SIG-M5 (cell line): ENCODE data around the gene TRIM9.

Experiments
- DNase-seq: peaks from one replicate; lab custom pipeline; 2025; lab: John Stamatoyannopoulos, UW

The TRIM9 gene

DNA sequence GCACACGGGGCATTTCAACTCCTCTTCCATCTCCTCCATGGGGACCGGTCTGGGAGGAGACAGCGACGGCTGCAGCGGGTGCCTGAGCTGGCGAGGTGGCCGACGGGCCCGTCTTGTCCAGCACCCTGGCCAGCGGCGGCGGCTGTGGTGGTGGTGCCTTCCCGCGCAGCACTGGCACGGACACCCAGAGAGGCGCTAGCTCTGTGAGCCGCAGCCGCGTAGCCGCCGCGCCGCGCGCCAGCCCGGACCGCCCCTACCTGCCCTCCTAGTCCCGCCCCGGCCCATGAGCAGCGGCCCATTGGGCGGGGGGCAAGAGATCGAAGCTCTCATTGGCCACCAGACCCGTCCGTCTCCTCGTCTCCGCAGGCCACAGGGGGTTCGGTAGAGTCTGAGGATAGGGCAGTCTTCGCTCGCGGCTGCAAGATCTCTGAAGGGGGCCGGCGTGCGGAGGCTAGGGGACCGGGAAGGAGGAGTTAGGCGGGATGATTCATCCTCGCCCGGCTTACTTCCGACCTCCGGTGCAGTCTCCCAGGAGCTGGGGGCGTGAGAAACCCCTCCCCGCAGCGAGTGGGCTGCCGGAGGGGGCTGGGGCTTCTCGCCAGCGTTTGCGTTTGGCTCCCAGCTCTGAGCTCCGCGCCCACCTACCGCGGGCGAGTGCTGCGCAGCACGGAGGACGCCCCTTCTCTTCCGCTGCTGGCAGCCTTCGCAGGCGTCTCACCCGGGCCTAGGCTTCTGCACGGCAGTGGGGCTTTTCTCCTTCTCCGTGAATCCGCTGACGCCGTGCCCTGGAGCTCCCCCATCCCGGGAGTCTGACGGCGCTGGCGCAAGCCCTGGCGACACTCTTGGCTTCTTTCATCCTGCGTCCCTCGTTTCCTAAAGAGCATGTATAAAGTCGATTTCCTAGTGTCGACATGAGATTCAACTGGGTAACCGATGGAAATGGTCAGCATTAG lies at the start of gene TRIM9:
Gene TRIM9 (minus strand): TSS at position 205 of the 953 bp plus-strand sequence. CDS start 166 bp downstream, at position 39.
- peak; percentile 67 for DNase-seq

DNA sequence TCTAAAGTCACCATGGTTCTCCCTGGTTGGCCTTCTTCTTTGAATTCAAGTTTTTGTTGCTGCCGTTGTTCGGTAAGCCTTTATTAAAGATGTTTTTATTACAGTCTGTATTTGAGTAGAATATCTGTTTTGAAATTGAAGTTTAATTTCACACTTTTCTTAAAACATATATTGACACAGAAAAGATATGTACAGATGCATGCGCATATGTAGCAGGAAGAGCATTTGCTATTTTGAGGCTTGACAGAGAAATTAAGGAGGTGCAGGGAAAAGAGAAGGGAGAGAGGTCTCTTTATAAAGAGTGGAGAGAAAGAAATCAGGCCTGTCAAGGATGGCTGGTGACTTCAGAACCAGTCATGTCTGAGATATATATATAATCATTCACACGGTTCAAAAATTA lies 46.0 kb upstream of the TRIM9 start:
- no peak for DNase-seq

DNA sequence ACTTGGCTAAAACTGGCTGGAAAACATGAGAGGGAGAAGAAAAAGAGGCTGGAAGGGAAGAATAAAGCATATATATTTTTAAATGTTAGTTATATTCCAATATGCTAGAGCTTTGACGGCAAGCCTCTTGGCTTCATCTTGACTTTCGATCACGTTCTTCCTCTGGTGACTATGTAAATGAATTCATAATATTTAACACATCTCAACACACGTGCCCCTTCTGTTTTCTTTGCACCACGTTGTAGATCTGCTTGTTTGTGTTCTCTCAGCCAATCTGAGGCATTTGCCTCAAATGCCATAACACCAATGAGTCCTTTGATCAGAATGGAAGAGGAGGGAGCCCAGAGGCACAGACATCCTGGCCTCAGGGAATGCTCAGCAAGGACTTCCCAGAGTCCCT lies 45.4 kb upstream of the TRIM9 start:
- DNase-seq: no peak

DNA sequence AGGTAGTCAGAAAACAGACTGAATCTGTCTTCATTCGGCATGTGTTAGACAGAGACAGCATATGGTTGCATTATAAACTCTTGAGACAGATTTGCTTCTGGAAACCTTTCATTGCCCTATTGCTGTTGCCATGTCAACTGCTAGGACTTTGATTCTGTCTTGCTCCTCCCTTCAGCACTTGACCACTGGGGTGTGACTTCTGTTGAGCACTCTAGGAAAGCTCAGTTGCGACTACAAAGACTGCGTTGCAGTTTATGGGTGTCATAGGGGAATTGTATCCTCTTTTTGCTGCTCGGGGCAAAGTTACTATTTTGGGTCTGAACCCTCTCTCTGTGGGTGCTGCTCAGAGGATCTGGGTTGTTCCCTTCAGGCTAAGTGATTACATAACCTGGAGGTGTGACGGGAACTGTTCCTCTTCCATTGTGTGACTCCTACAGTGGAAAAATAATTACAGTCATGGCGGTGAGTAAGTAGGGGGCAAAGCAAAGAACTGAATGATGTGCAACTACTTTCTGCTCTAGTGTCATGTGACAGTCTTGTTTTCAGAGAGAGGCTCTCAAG lies 44.3 kb upstream of the TRIM9 start:
- DNase-seq: peak; percentile 53

DNA sequence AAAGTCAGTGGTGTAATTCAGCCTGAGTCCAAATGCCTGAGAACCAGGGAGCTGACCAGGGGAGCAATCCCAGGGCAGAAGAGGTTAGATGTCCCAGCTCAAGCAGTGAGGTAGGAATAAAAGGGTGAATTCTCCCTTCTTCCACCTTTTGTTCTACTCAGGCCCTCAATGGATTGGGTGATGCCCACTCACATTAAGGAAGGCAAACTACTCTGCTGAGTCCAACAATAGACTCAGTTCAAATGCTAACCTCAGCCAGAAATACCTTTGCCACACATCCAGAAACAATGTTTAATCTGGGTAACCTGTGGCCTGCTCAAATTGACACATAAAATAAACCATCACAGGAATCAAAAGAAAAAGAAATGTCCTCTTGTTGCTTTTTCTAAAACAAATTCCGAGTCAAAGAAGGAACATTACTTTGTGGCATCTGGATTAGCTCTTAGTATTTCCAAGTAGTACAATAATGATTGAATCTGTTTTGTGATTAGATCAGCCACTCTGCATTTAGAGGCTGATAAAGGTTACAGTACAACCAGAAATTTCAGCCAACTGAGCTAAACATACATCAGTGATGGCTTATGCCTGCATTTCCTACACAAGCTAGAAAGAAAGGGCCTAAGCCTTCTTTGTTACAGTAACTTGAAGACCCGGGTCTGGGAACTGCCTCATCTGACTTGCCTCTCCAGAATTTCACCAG lies 43.6 kb upstream of the TRIM9 start:
- DNase-seq: no peak

DNA sequence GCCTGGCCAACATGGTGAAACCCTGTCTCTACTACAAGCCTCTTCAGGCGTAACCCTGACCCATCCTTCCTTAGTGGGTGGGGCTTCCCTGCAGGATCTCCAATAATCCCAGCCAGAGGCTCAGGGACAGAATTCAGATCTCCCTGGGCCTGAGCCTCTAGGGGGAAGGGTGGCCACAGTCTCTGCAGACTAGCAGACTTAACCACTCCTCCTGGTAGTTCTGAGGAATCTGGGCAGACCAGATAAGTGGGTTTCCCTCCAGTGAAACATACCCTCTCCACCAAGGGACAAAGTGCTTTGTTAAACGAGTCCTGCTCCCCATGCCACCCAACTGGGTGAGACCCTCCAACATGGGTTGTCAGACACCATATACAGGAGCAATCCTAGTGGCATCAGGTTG lies 36.6 kb upstream of the TRIM9 start:
- DNase-seq: no peak

DNA sequence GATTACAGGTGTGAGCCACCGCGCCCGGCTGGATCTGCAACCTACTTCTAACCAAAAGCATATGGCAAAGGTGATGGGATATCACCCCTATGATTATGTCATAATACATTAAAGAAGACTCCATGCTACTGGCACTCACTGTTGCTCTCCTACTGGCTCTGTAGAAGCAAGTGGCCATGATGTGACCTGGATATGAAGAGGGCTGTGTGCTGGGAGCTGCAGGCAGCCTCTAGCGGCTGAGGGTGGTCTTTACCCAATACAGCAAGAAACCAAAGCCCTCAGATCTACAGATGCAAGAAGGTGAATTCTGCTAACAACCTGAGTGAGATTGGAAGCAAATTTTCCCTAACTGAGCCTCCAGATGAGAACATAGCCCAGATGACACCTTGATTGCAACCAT lies 34.2 kb upstream of the TRIM9 start:
- no peak for DNase-seq

DNA sequence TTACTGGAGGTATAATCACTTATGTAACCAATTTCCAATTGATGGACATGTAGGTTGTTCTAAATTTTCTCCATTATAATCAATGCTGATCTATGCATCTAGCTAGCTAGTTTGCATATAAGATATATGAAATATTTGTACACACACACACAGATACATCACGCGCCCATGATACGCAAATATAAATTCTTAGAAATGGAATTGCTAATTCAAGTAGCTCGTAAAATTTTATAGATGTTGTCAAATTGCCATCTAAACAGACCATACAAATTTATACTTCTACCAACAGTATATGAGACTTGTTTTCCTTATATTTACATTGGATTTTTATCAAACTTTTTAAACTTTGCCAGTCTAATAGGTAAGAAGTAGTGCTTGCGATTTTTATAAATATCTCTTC lies 29.1 kb upstream of the TRIM9 start:
- no peak for DNase-seq

DNA sequence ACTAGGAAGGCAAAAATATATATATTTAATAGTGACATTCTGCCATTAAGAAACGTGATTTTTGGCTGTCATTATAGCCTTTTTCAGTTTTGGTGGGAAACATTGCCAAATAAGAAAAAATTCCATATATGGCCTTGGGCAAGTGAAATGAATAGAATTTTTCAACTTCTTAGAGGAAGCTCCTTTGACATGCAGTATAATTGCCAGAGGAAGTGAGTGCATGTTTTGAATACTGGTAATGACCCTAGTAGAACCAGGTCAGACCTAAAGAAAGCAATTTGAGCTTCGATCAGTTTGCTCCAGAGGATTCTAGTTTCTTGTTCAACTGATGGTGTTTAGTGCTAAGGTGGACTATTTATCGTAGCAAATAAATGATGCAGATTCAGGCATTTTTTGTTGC lies 26.2 kb upstream of the TRIM9 start:
- no peak for DNase-seq

DNA sequence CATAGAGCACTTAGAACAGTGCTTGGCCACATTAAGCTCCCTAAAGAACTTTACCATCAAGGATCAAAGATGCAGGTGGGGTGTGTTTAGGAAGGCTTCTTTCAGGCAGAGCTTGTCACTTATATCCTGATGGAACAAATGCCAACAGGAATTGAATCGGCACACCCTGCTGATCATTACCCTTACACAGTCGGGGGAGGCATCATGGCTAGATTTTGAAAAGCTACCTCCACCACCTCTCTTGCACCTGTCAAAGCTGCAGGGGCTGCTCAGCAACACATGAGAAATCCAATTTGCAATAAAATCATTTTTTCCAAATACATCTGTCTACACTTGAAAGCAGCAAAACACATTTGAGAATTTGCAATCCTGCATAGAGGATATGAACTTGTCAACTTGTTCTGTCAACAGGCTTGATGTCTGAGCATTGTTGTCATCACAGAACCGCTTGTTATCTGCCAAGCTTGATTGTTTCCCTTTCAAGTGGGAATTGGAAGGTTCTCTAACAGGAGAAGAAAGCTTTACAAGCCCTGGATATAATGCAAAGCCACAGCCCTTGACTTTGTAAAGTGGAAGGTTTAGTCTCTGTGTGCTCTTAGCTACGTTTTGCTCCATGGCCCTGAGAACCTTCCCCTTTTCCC lies 24.6 kb upstream of the TRIM9 start:
- no peak for DNase-seq

DNA sequence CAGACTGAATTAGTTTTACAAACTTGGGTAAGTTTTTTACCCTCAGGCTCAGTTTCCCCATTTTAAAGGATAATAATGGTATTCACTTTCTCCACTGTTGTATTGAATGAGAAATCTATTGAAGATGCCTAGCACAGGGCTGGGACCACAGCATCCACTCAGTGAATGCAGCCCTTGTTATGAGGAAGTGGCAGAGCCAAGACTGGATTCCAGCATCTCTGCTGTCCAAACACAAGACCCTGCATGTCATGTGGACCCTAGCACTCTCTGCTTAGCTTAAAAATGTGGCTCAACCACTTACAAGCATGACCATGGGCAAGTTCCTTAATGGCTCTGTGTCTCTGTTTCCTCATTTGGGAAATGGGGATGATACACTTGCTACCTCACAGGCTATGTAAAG lies 24.1 kb upstream of the TRIM9 start:
- DNase-seq: no peak

DNA sequence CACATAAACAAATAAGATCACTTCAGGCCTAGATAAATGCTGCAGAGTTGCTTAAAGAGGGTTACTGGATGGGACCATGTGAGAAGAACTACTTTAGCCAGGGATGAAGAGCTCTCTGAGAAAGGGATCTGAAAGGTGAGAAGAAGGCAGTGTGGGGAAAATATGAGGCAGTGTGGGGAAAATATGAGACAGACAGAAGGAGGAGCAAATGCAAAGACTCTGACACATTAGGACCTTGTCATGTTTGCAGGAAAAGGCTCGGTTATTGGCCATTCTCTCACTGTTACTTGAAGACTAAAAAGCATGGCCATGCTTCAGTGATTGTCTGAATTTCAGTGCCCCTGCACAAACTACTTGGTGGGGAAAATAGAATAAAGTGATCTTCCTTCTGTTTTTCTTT lies 22.7 kb upstream of the TRIM9 start:
- no peak for DNase-seq

DNA sequence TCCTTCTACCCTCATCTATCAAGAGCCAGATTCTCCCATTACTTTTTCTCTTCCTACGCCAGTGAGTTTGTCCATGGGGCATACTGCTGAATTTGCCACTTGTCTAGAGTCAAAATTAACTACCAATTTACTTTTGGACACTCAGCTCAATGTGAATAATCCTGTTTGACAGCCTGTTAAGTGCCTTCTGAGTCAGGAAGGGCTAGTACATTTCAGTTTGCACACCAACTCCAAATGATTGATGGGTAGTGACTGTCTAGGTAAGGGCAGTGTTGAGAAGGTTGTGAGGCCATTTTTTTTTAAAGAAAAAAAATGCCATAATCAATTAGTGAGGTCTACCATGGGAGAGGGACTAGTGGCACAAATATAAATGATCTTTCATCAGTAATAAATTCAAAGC lies 21.8 kb upstream of the TRIM9 start:
- DNase-seq: no peak

DNA sequence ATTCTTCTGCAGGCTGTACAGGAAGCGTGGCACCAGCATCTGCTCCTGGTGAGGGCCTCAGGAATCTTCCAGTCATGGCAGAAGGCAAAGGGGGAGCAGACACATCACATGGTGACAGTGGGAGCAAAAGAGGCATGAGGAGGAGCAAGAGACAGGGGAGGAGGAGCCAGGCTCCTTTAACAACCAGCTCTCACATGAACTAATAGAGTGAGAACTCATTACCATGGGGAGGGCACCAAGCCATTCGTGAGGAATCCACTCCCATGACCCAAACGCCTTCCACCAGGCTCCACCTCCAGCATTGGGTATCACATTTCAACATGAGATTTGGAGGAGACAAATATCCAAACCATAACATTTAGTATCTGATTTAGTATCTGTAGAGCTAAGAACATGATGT lies 14.7 kb upstream of the TRIM9 start:
- no peak for DNase-seq

DNA sequence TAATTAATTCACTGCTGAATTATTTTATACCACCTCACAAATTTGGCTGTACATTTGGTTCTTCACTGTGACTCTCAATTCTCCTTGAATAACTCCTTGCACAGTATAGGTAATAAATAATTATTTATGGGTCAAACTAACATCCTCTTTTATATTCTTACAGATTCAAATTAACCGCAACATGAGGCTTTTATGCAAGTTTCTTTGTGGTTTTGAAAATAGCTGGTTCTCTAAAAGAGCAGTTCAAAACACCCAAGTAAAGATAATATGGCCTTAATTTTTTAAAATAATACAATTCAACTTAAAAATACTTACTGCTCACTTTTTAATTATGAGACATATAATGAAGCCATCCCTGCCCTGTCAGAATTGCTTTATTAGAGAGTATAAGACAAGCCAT lies 12.9 kb upstream of the TRIM9 start:
- no peak for DNase-seq

DNA sequence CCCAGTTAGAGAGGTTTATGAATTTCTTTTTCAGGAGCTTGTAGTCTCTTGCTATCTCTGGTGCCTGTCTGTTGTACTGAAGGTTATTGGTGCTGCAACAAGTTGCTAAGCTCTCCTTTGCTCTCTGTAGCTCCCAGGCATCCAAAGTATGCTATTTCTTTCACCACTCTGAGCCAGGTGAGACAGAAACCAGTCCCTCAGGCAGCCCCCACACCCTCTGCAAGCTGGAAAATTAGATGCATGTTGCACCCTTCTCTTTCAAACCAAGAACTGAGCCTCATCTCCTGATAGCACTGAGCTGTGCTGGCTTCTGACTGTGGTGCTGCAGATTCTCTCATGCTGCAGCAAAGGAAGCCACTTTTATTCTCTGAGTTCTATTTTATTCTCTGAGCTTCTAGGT lies 9.6 kb upstream of the TRIM9 start:
- no peak for DNase-seq

DNA sequence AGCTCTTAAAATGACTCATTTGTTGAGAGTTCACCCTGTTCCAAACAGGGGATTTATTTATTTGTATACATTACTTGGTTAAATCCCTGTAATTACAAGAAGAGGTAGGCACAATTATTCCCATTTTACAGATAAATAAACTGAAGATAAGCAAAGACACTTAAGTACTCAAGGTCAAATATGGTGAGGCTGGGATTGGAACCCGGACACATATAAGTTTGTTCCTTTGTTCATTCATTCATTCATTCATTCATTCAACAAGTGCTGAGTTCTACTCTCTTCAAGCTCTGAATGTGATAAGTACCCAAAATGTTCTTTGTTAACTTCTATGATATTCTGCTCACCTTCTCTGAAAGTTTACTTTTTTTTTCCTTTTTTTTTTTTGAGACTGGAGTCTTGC lies 2.4 kb upstream of the TRIM9 start:
- no peak for DNase-seq

DNA sequence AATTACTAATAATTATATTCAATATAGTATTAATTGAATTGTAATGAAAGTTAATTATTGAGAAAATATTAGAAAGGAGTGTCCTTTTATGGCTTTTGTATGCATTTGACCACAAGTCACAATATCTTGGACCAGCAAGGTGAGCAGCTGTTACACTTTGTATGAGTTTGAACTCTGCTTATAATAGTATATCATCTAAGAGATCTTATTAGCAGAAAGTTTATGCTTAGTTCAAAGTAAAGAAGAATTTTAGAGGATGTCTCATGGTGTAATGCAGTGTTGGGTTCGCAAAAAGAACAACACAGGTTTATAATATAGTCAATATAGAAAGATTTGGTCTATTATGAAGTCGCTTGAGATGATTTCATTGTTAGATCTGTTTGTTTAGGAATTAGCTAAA lies 2.0 kb upstream of the TRIM9 start:
- no peak for DNase-seq

DNA sequence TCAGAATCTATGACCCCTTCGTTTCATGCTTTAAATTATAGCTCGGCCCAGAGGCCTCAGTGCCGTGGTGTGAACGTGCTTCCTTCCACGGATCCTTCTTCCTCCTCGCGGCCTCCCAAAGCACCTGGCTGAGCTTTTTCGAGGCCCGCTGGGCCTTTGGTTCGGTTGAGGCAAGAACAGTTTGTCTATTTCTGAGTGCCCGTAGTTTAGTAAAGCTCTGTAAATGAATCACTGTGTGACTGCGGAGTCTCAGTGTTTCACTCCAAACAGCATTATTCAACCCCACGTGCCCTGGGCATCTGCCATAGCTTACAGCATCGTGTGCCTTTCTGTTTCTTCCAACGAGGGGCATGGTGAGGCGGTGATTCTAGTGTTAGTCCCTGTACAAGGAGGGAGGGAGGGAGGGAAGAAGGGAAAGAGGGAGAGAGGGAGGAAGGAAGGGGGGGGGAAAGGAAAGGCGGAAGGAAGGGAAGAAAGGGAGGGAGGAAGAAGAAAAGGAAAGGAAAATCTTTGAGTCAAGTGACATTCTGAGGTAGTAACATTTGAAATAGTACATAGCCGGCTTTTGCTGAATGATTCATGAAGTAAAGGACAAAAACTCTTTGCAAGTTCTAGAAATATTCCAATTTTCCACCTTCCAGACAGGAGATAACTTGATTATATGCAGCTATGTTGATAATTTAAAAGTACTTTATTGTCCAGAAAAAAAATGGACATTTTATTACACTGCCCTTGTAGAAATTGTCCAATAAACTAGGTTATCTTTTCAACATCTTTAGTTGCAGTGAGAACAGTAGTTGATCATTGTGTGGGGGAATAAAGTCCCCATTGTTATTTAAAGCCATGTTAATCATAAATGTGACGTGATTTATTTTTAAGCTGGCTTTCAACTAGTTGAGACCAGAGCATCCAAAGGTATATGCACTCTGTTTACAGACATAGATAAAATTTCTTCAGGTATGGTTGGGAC lies 1.2 kb upstream of the TRIM9 start:
- no peak for DNase-seq

DNA sequence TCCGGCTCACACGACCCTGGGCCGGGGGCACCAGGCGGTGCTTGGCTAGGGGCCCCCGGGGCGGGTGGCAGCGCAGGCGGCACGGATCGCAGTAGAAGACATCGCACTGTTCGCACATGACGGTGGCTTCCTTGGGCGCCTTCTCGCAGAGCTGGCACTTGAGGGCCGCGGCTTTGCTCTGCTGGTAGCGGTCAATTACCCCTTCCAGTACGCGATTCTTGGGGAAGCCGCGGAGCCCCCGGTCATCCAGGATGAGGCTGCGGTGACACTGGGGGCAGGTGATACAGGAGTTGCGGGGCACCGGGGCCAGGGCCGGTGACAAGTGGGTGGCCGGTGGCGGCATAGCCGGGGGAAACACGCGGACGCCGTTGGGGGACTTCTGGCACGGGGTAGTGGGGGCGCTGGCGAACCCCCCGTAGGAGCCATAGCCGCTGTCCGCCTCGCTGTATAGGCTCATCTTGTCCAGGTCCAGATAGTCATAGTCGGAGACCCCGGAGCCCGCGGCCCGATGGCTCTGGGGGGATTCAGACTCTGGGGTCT lies 553 bp downstream of the TRIM9 start:
- no peak for DNase-seq
